NCI-H1092 treated with DMSO at 0.1 percent for 48 hours (cell line): ENCODE results near the gene SLC44A5.

Experiments
- DNase-seq: peaks from one replicate; lab custom pipeline; 2025; lab: John Stamatoyannopoulos, UW

SLC44A5 gene

DNA sequence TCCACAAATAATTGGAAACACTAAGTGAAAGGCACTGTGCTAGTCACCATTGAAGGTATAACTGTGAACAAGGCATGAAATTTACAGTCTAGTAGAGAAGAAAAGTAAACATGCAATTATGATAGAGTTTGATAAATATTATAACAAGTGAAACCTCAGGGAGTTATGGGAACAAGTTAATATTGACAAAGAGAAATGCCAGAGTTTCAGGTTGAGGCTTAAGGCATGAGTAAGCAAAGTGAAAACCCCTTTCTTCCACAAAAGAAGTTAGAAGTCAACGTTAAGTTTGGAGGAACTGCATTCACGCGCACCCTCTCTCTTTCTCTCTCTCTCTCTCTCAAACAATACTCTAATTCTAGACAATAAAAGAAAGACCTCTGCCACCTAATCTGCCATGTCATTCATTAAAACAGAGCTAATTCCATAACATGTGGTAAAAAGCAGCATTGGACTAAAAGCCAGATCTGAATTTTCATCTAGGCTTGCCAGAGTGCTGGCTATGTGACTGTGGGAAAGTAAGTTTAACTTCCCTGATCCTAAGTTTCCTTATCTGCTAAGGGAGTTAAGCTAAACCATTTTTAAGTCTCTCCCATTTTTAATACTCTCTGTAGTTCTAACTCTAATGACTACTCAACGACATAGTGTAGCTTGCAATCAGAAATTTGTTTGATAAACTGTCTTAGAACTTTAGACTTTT, 22.0 kb downstream of the SLC44A5 start:
- no peak for DNase-seq

DNA sequence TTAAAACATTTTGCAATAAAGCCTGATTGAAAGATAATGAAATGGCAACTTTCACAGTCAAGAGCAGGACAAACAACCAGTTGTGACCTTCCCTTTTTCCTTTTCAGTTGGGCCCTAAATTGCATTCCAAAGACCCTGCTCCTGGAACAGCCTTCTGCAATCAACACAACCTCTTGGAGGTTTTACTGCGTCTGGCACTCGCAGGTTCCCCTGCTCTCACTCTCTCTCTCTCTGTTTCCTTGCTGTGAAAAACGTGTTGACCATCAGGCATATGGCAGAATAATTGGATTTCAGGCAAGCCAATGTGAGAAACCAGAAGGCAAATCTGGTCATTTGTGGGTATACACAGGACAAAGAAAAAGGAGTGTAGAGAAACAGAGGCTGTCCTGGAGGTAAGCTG, 23.2 kb downstream of the SLC44A5 start:
- no peak for DNase-seq

DNA sequence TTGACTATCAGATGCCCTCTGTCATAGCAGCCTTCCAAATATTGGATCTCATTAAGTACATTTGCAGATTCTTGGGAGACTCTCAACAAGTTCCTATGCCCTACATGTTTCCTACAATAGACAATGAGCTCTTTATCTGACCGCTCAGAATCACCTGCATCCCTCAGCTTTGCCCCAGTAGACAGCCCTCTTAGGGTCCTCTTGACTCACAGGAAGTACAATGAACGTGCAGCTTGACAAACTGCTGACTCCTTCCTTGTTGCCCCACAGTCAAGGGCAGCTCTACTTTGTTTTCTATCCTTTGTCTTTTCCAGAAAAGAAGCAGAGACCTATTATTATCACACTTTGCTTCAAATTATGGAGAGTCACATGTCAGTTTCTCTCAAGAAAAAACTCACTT, 27.6 kb downstream of the SLC44A5 start:
- no peak for DNase-seq

DNA sequence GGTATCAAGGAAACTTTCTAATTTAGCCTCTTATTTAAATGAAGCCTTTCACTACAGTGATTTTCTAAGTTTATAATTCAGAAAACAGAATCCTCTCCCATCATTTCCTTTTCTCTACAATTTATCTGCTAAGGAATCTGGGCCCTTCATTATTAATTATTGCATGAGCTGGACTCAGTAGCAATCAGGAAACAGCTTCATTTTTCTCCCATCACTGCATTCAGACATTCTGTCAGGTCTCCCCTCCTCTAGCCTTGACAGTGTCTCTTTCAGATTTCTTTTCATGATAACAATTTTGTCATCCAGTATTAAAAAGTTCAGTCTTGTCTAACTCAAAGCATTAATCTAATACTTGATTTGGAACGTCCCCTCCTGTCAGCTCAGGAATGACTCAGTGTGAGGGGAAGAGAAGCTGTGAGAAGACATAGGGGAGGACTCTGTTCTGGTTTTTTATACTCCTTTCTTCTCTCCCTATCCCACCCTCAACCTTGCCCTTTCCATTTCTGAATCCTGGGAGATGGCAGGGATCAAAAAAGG, 28.1 kb downstream of the SLC44A5 start:
- DNase-seq = no peak

DNA sequence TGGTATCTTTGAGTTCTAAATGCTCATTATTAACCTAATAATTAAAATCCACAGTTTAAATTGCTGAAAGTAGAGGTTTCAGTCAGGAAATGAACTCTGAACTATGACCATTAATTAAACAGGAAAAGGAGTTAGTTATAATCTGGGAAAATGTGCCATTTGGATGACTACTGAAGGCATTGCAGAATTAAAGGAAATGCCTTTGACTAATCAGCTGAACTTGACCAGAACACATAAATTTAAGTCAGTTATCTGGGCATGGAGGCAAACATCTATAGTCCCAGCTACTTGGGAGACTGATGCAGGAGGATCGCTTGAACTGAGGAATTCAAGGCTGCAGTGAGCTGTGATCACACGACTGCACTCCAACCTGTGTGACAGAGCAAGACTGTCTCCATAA, 31.9 kb downstream of the SLC44A5 start:
- no peak for DNase-seq

DNA sequence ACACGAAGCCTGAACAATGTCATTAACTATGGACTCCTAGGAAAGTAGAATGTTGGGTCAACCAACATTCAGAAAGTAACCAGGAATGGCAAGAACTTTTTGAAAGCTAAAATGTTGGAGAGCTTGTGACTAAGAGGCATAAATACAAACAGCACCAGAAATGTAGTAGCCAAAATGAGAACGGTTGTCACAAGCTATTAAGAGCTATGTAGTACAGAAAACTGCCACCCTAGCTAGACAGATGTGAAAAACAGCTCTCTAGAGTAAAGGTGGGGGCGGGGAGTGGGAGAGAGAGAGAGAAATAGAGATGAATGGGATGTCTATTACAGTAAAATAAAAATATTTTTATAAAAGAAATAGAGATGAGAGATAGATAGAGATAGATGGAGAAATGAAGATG, 35.1 kb downstream of the SLC44A5 start:
- DNase-seq = no peak

DNA sequence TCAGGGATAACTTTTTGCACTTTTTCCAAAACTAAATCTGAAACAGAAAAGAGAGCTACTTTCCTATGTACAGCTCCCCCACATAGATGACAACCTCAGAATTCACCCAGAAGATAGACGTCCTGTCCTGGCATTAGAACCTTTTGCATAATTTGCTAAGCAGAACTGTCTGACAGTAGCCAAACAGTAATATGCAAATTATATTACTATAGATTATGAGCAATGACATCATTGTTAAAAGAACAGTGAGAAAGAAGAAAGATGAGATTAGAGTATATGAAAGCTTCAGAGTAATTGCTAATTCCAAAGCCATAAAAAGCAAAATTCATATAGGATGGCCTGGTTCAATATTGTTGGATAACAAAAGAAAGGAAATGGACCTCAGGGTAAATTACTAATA, 43.7 kb downstream of the SLC44A5 start:
- no peak for DNase-seq

DNA sequence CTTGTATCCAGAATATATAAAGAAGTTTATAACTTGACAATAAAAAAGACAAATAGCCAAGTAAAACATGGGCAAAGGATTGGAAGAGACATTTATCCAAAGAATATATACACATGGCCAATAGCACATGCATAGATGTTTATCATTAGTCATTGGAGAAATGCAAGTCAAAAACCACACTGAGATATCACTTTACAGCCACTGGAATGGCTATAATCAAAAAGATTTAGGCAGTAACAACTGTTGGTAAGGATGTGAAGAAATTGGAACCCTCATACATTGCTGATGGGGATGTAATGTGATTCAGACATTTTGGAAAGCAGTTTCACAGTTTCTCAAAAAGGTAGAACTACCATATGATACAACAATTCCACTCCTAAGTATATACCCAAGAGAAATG, 51.1 kb downstream of the SLC44A5 start:
- no peak for DNase-seq

DNA sequence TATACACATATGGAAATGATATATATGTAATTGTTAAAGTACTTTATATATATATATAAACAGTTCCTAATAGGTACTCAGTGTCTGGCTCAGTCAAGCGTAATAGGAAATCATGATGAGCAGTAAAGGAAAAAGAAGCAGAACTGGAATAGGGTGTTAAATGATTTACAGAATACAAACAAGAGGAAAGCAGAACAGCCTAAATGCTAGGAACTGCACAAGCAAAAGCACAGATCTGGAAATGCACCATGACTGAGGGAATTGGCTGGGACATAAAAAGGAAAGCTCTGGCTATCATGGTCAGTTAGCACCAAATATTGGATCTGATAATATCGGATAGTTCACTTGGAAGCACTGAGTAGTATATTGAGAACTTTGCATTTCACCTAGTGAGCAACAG, 51.8 kb downstream of the SLC44A5 start:
- DNase-seq = no peak

DNA sequence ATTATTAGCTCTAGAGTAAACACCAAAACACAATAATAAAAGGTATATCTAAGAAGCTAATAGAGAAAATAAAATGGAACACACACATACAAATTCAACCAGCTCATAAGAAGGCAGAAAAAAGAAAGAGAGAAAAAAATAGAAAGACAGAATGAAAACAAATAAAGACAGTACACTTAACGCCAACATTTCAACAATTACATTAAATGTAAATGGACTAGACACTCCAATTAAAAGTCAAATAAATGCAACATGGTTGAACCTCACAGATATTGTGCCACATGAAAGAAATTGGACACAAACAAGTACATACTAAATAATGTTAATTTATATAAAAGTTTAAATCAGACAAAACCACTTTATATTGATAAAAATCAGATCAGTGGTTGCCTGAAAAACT, 56.0 kb downstream of the SLC44A5 start:
- DNase-seq = no peak

DNA sequence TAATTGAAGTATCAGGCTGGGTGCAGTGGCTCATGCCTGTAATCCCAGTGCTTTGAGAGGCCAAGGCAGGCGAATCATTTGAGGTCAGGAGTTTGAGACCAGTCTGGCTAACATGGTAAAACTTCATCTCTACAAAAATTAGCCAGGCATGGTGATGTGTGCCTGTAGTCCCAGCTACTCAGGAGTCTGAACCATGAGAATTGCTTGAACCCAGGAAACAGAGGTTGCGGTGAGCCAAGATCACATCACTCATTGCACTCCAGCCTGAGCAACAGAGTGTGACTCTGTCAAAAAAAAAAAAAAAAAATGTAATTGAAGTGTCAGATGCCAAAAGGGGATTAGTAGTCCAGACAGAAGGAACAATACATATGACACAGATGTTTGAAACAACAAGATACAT, 56.7 kb downstream of the SLC44A5 start:
- DNase-seq = no peak

DNA sequence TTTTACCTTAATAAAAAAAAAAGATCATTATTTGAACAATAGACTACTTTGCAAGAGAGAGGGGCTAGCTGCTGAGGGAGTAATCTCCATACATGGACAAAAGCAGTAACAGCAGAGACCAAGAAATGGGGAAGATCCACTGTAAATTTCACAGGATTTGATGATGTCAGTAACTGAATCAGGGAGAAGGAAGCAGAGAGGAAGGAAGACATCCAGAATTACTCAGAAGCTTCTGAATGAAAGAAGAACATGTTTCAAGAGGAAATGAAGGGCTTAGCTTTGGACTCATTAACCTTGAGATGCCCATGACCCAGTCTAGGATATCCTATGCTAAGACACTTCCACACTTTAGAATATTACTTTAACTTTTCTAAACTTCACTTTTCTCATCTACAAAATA, 60.4 kb downstream of the SLC44A5 start:
- DNase-seq = no peak

DNA sequence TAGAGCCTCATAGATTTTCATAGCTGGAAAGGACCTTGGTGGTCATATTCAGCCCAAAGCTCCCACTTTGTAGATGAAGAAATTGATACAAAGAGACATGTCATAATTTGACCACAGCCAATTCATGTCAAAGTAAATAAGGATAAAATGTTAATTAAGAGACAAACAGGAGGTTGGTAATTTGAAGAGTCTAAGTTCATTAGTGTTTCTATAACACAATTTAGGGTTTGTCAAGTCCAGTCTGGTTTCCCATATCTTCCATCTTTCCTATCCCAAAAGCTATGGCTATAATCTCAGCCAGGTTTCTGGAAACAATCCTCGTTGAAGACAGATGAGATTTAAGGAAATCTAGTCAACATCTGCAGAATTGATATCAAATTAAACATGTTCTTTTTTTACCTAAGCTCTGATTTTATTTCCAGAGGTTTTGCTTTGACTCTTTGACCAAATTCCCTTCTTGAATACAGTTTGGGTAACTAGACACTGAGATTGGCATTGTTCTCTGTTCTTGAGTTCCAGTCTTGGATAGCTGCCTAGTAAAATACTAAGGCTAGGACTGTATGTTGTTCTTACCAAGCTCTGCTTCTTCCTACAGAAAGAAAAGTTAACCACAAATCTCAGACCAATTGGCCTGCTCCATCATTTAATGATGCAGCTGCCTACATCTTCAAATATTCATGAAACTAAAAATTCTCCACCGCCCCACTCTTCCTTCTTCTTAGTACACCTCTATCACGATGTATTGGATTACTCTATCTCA, 62.0 kb downstream of the SLC44A5 start:
- DNase-seq = no peak

DNA sequence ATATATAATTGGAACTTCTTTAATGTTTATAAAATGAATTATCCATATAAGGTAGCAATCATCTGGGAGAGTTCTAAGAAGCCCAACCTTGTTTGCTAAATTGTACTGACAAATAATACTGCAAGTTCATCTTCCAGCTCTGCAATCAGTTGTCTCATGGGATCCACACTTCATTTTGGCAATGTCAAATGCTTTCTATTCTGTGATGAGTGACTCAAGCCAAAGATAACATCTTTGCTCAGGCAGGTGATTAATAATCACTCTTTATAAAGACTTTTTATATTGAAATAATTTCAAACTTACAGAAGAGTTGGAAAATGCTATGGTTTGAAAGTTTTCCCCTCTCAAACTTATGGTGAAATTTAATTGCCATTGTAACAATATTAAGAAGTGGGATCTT, 67.2 kb downstream of the SLC44A5 start:
- DNase-seq = no peak

DNA sequence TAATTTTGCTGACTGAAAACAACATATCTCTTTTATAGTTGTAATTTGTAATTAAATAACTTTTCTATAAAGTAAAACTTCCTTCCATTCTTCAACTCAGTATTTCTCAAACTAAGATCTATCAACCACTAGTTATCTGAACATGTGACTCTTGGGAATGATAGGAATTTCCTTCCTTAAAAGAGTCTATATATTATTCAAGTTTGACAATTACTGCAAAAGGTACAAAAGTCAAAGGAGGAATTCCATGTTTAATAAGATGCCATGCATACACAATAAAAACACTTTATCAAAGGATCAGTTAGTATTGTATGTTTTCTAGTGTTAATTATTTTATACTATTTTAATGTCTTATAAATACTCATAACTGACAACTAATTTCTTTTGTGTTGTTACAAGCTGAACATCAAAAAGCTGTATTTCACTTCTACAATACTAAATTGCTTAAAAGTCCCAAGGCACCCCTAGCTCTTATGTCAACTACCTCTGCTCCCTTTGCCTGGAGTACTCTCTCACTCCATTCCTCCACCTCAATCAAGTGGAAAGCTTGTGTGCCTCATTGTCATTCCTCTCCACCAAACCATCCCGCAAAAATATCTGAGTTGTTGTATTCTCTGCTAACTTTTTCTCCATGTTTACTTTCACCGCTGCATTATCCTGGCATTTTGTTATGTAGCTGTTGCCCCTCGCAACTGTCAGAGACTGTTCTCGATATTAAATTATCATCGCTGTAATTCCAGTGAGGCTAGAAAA, 67.9 kb downstream of the SLC44A5 start:
- no peak for DNase-seq

DNA sequence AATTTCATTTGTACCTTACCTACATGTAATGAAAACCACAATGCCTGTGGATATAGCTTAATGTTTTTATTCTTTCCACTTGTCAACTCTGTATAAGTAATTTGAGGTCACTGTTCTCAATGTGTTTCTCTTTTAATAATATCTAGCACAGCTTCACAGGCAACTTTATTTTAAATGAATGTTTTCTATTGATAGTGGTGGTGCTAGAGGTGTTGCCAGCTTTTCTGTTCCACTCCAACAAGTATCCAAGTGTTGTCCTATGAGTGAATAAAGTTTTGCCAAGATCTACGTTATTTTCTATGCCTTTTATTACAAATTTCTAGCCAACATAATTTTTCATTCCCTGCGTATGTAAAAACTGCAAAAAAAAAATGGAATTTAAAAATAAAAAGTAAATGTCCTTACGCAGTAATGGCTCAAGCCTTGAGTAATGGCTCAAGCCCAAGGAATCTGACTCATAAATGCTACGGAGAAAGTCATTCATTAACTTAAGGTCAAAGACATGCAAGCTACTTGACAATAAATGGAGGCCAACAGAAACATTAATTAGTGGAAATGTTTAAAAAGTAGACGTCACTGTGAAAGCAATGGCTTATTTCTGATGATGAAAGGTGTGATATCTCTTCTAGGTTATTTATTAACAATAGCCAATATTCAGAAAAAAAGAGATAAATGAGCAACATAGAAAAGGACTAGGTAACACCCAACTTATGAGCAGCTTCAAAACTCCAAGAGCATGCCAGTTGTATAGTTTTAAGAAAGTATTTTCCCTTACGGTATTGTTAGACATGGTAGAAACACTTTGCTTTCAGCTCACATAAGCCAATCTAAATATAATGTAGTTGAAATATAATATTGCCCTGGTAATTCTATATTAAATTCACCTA, 71.4 kb downstream of the SLC44A5 start:
- no peak for DNase-seq

DNA sequence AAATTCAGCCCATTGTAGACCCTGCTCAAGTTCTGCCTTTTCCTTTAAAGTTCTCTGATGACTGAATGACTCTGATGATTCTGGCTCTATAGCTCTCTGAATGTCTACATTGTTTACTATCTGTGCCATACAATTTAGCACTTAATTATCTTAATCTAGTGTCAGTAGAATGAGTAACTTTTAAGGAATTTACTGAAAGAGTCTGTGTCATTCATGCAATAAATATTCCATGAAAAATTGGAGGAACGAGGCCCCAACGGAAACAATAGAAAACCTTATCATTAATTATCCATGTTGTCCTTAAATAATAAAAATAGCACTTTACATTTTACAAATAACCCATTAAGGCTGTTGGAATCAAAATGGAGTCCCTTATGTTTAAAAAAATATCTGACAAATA, 77.8 kb downstream of the SLC44A5 start:
- no peak for DNase-seq

DNA sequence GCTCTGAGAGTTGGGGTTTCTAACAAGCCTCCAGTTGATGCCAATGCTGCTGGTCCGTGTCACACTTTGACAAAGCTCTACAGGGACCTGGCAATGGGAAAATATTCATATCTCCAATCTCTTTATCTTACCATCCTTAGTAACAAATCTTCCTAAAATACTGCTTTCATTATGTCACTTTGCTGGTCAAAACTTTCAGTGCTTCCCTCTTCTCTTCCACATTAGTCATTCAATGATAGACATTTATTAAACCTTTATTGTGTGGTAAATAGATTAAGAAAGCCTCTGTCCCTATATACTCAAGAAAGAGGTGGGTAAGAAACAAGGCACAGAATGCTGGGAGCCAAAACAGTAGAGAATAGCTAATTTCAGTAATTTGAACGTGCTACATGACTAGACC, 79.3 kb downstream of the SLC44A5 start:
- no peak for DNase-seq

DNA sequence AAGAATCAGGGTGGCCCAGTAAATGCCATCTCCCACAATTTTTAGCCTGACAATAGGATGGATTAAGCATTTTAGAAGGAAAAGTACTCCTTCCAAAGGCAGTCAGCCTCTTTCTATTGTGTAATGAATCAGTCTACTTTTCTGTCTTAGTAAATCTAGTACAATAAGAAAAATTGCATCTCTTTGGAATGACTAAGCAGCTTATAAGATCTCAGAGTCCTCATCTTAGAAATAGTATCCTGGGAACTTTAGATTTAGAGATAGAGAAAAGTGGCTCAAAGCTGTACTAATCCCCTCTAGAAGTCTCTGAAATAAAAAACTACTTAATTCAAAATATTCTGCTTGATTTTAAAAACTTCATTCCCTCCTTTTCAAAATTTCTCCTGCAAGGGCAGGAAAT, 81.4 kb downstream of the SLC44A5 start:
- no peak for DNase-seq

DNA sequence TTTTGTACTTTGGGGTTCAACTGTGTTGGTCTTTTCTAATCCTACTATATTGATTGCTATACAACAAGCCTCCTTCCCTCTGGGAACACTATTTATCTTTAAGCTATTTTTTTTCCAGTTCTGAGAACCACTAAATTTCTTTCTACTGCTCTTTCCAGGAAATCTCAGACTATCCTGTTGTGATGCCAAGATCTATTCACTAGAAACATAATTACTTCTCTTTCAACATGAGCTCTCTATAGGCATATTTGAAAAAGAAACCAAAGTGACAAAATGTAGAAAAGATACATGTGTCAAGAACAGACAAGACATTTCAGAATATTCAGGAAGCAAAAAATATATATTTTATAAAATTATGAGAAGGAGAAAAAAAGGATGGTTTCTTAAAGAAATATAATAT, 82.9 kb downstream of the SLC44A5 start:
- DNase-seq = no peak

DNA sequence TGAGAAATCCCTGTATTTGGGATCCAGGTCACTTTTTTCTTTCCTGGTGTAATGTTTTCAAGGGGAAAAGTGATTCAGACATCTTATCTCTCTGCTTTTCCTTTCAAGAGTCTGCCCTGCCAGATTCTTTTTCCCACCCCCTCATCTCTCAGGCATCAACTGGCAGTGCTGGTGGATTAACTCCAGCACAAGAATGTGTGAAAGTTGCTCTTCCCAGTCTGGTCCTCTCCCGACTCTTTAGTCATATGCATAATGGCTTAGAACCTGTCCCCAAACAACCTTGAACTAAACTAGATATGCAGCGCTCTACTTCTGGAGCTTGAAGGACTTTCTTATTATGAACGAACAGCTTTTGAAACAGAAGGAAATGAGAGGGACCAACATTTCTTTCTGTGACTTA, 88.5 kb downstream of the SLC44A5 start:
- DNase-seq = no peak

DNA sequence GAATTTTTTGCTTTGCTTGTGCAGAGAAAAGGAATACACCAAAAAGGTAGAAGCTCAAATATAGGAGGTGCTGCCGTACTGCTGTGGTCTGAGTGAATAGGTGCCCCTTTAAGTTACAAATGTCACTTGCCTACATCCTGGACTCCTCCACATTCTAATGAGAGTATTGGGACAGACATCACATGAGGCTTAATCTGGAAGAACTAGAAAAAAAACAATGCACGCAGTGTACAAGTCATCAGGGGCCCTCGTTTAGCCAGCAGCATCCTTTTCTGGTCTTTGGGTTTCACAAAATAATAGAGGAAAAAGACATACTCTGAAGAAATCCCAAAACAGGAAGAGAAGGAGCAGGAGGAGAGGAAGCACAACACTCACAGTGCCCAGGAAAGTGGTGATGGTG, 89.3 kb downstream of the SLC44A5 start:
- DNase-seq = no peak
